ENCODE results near the gene C15orf39. TPM values are rescaled to one million over a fixed set of nuclear protein-coding genes. Genes with fewer than 3 reads are reported as not detected.
"Not testable (repeated sequence)": the region's sequence is repeated elsewhere in the genome, so short reads cannot be mapped to it uniquely, and the experiment has no call there.

The C15orf39 gene
- total and polyA plus RNA-seq, 9 of the 15 experiments (the other 6 are each of a cell fraction or from before 2014, with no cell fraction given): 0.31 to 29.8 (median 4.4) TPM

DNA sequence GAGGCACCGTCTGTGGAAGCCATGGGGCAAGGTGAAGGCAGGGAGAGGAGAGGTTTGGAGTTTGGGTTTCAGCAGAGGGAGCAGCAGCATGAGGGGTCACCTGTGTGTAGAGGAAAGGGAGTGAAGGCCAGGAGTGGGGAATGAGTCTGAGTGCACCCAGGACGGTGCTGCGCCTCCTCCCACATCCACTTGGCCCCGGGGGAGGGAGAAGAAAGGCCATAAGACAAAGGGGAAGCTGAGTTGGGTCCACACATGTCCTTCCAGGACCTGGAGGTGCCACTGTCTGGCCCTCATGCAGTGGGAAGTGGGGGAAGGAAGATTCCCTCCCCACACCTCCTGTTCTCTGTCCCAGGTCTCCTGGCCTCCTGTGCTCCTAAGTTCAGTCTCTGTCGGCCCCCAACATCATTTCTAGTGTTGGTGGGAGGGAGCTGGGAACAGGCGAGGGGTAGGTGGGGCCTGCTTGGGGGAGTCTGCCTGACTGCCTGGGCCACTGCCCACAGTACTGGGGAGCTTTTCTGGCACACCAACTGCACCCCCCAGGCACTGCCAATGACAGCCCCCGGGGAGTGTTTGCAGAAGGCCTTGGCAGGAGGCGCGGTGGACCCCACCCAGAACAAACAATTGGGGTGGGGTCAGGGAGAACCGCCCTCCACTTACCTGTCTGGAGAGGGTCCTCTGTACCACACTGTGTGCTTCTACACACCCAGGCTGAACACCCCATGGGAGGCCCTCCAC lies 23.6 kb downstream of the C15orf39 start:
- 10% methylated on average over 8 of the region's 10 CpGs for WGBS (ENCODE audit: insufficient coverage, low coverage, missing lambda C conversion rate)
- H3K36me3 ChIP-seq (ENCODE audit: control insufficient read depth, insufficient read depth, low read length); ATAC-seq; H3K4me3 ChIP-seq; H3K27ac ChIP-seq (ENCODE audit: extremely low read depth, low read depth, low read length); H2AFZ ChIP-seq (ENCODE audit: low read depth, low read length); DNase-seq (ENCODE audit: extremely low read depth in 1 of 4, low spot score in 3 of 4); intact Hi-C loops (cut with micrococcal nuclease); CTCF ChIA-PET (ENCODE audit: low intra/inter-chr PET ratio); H3K9ac ChIP-seq (ENCODE audit: insufficient read depth in 1 of 2, low read depth in 2 of 2, low read length in 2 of 2); H3K9me1 ChIP-seq (ENCODE audit: control insufficient read depth, insufficient read depth, low read length); H3K79me2 ChIP-seq (ENCODE audit: control insufficient read depth, insufficient read depth, low read length); H4K20me1 ChIP-seq (replicated peaks; ENCODE audit: control insufficient read depth, insufficient read depth, low read length); H3K4me2 ChIP-seq (ENCODE audit: insufficient read depth, low read length); in situ Hi-C loops (cut with MboI); H3K9me3 ChIP-seq (replicated peaks; ENCODE audit: control insufficient read depth, insufficient read depth, low read depth, low read length); BruUV-seq (replicated peaks); FAIRE-seq: not testable (repeated sequence)
- POLR2A ChIA-PET: interaction anchor here (0.6 to 0.8 kb wide), 3 partner anchors 10 to 16 kb away, joined by 3 to 4 read pairs (median 3); no protein-coding TSS in a partner anchor
- peaks cover 0 to 14% of the 10 kb centered on the region in 2 experiments; a peak in 2 of 5 replicates for H3K4me1 ChIP-seq (replicated peaks in 1 of 2; ENCODE audit: control insufficient read depth in 2 of 2, insufficient read depth in 2 of 2, low read length in 2 of 2)
- peaks cover 26 to 68% of the 10 kb centered on the region in 2 experiments for H3K27me3 ChIP-seq (ENCODE audit: control insufficient read depth in 2 of 2, insufficient read depth in 2 of 2, low read length in 2 of 2)

GRCh38 chr15:75225951-75226732 lies 24.5 kb downstream of the C15orf39 start:
- Histone ChIP-seq H3K36me3 (ENCODE audit: control insufficient read depth, insufficient read depth, low read length) (no peaks in the 10 kb centered on the region), H2AFZ (ENCODE audit: low read depth, low read length) (no peak overlapping the region), H3K27ac (ENCODE audit: extremely low read depth, low read depth, low read length) (no peak overlapping the region), H3K4me2 (ENCODE audit: insufficient read depth, low read length) (no peak overlapping the region), H3K79me2 (ENCODE audit: control insufficient read depth, insufficient read depth, low read length) (no peaks in the 10 kb centered on the region), H4K20me1 (replicated peaks; ENCODE audit: control insufficient read depth, insufficient read depth, low read length) (0 out of 2 replicates have a peak, but pooled peaks cover 5% of the 10 kb centered on the region), H3K9me3 (replicated peaks; ENCODE audit: control insufficient read depth, insufficient read depth, low read depth, low read length) (no peaks in the 10 kb centered on the region), H3K27me3 (ENCODE audit: control insufficient read depth in 2 of 2, insufficient read depth in 2 of 2, low read length in 2 of 2) (peaks cover 26 to 75% of the 10 kb centered on the region in 2 experiments), H3K9me1 (ENCODE audit: control insufficient read depth, insufficient read depth, low read length) (no peaks in the 10 kb centered on the region), H3K4me1 (replicated peaks in 1 of 2; ENCODE audit: control insufficient read depth in 2 of 2, insufficient read depth in 2 of 2, low read length in 2 of 2) (peaks cover 0 to 18% of the 10 kb centered on the region in 2 experiments; a peak in 2 of 5 replicates), H3K4me3 (no peak overlapping the region), H3K9ac (ENCODE audit: insufficient read depth in 1 of 2, low read depth in 2 of 2, low read length in 2 of 2) (no peak overlapping the region)
- 5% methylated on average over 16 of the region's 16 CpGs for WGBS (ENCODE audit: insufficient coverage, low coverage, missing lambda C conversion rate)
- no peak for ATAC-seq
- intact Hi-C loops (cut with micrococcal nuclease) (no loop called here), in situ Hi-C loops (cut with MboI) (no loop called here)
- DNase-seq (ENCODE audit: extremely low read depth in 1 of 4, low spot score in 3 of 4): no peak
- BruUV-seq (replicated peaks): no TSS peak
- ChIA-PET POLR2A (interaction anchor here (0.6 to 0.9 kb wide), 4 partner anchors 11 to 67 kb away, joined by 3 to 4 read pairs (median 3); no protein-coding TSS in a partner anchor), CTCF (ENCODE audit: low intra/inter-chr PET ratio) (no interaction called here)
- no peak for FAIRE-seq
- TF ChIP-seq, protein P1, sequence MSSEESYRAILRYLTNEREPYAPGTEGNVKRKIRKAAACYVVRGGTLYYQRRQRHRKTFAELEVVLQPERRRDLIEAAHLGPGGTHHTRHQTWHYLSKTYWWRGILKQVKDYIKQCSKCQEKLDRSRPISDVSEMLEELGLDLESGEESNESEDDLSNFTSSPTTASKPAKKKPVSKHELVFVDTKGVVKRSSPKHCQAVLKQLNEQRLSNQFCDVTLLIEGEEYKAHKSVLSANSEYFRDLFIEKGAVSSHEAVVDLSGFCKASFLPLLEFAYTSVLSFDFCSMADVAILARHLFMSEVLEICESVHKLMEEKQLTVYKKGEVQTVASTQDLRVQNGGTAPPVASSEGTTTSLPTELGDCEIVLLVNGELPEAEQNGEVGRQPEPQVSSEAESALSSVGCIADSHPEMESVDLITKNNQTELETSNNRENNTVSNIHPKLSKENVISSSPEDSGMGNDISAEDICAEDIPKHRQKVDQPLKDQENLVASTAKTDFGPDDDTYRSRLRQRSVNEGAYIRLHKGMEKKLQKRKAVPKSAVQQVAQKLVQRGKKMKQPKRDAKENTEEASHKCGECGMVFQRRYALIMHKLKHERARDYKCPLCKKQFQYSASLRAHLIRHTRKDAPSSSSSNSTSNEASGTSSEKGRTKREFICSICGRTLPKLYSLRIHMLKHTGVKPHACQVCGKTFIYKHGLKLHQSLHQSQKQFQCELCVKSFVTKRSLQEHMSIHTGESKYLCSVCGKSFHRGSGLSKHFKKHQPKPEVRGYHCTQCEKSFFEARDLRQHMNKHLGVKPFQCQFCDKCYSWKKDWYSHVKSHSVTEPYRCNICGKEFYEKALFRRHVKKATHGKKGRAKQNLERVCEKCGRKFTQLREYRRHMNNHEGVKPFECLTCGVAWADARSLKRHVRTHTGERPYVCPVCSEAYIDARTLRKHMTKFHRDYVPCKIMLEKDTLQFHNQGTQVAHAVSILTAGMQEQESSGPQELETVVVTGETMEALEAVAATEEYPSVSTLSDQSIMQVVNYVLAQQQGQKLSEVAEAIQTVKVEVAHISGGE (CRISPR knock-in tag; IDR thresholded peaks at IDR 0.05): no peak
- TF ChIP-seq PCBP2 (IDR thresholded peaks at IDR 0.05; ENCODE audit: low read depth, low read length, poor library complexity, severe bottlenecking): no peak
